IMR-90 (cell line): ENCODE results near the gene BRSK1. TPM values are rescaled to one million over a fixed set of nuclear protein-coding genes. Genes with fewer than 3 reads are reported as not detected.

Source experiments
- ATAC-seq: fragments of 200-7000 bp; cut with Tn5 transposase; 2 replicates; pipeline ENCODE4 v1.9.1; 2020; ENCODE audit warnings: low read depth, mild to moderate bottlenecking, moderate library complexity
- BruUV-seq: library from RNA; stranded (reverse); fragments of 400-500 nt; replicated peaks from 2 replicates; lab custom pipeline; 2021; lab: Mats Ljungman, UMichigan
- CTCF ChIA-PET: fragments of 300-600 bp; formaldehyde crosslinking; extraction: SDS; loops from one replicate; lab custom pipeline; 2021; ENCODE audit warnings: antibody characterized with exemption; lab: Yijun Ruan, JAX
- POLR2A ChIA-PET: fragments of 300-600 bp; sonication (Branson Sonifier 250); formaldehyde crosslinking; loops from one replicate; lab custom pipeline; 2022; ENCODE audit warnings: antibody characterized with exemption; ENCODE audit not compliant: unreplicated experiment; lab: Charles Lee
- DNase-seq: peaks from one replicate; pipeline ENCODE4 v3.0.0; 2013
- H2AFZ ChIP-seq: replicated peaks from 2 replicates; pipeline ENCODE3; 2013; ENCODE audit warnings: low read length, mild to moderate bottlenecking; ENCODE audit not compliant: poor library complexity
- H2AK5ac ChIP-seq: 2 replicates; pipeline ENCODE4 v1.6.1; 2013; ENCODE audit warnings: low read depth, low read length, inconsistent platforms
- H2AK9ac ChIP-seq: replicated peaks from 2 replicates; pipeline ENCODE3; 2013; ENCODE audit warnings: mild to moderate bottlenecking, low read depth, low read length, moderate library complexity; ENCODE audit not compliant: poor library complexity
- H2BK120ac ChIP-seq: 2 replicates; pipeline ENCODE4 v1.6.1; 2013; ENCODE audit warnings: low read depth, low read length, inconsistent platforms
- H2BK15ac ChIP-seq: 3 replicates; pipeline ENCODE4 v1.6.1; 2013; ENCODE audit warnings: low read depth, low read length, inconsistent platforms
- H2BK20ac ChIP-seq: 2 replicates; pipeline ENCODE4 v1.6.1; 2013; ENCODE audit warnings: low read depth, mild to moderate bottlenecking, inconsistent platforms, low read length, moderate library complexity
- H2BK5ac ChIP-seq: 2 replicates; pipeline ENCODE4 v1.6.1; 2013; ENCODE audit warnings: mild to moderate bottlenecking, low read depth, low read length, inconsistent platforms; ENCODE audit not compliant: poor library complexity, severe bottlenecking
- H3K14ac ChIP-seq: replicated peaks from 2 replicates; pipeline ENCODE4 v1.6.1; 2013; ENCODE audit warnings: low read depth, low read length, inconsistent platforms
- H3K18ac ChIP-seq: 2 replicates; pipeline ENCODE4 v1.6.1; 2013; ENCODE audit warnings: low read depth, low read length, control low read depth
- H3K23ac ChIP-seq: 2 replicates; pipeline ENCODE4 v1.6.1; 2013; ENCODE audit warnings: low read depth, low read length, inconsistent platforms
- H3K27ac ChIP-seq: 2 replicates; pipeline ENCODE4 v1.5.1; 2013; ENCODE audit warnings: mild to moderate bottlenecking, control low read depth, low read length; ENCODE audit not compliant: insufficient read depth
- H3K27me3 ChIP-seq: 2 replicates; pipeline ENCODE4 v1.6.1; 2013; ENCODE audit warnings: low read length; ENCODE audit not compliant: control insufficient read depth, insufficient read depth
- H3K36me3 ChIP-seq: 2 replicates; pipeline ENCODE4 v1.6.1; 2013; ENCODE audit warnings: low read length, mixed read lengths; ENCODE audit not compliant: control insufficient read depth, insufficient read depth
- H3K4ac ChIP-seq: 2 replicates; pipeline ENCODE4 v1.6.1; 2013; ENCODE audit warnings: low read depth, low read length, inconsistent platforms
- H3K4me1 ChIP-seq: 2 replicates; pipeline ENCODE4 v1.6.1; 2013; ENCODE audit warnings: low read length, mixed read lengths; ENCODE audit not compliant: control insufficient read depth, insufficient read depth
- H3K4me2 ChIP-seq: 2 replicates; pipeline ENCODE4 v1.6.1; 2013; ENCODE audit warnings: low read depth, mild to moderate bottlenecking, control low read depth, low read length, moderate library complexity
- H3K4me3 ChIP-seq: 2 replicates; pipeline ENCODE4 v1.5.1; 2013; ENCODE audit warnings: low read depth, mild to moderate bottlenecking, control low read depth, low read length, moderate library complexity; ENCODE audit not compliant: insufficient read depth
- H3K56ac ChIP-seq: 2 replicates; pipeline ENCODE4 v1.6.1; 2013; ENCODE audit warnings: low read length, inconsistent platforms; ENCODE audit not compliant: insufficient read depth; ENCODE audit errors: extremely low read depth
- H3K79me1 ChIP-seq, 2 experiments: 2 replicates each; pipeline ENCODE4 v1.6.1; 2013; ENCODE audit warnings: low read length in 2 of 2, inconsistent platforms in 1 of 2, low read depth in 1 of 2
- H3K9ac ChIP-seq: 2 replicates; pipeline ENCODE4 v1.6.1; 2013; ENCODE audit warnings: low read depth, low read length, control low read depth
- H3K9me1 ChIP-seq: 2 replicates; pipeline ENCODE4 v1.6.1; 2013; ENCODE audit warnings: low read length, inconsistent platforms; ENCODE audit not compliant: insufficient read depth
- H3K9me3 ChIP-seq: 2 replicates; pipeline ENCODE4 v1.6.1; 2013; ENCODE audit warnings: low read length; ENCODE audit not compliant: control insufficient read depth, insufficient read depth
- H4K20me1 ChIP-seq: 2 replicates; pipeline ENCODE4 v1.6.1; 2013; ENCODE audit warnings: low read length, inconsistent platforms; ENCODE audit not compliant: insufficient read depth
- H4K5ac ChIP-seq: 2 replicates; pipeline ENCODE4 v1.6.1; 2013; ENCODE audit warnings: mild to moderate bottlenecking, low read depth, low read length, control low read depth
- H4K8ac ChIP-seq, 2 experiments: 2 replicates each; pipeline ENCODE4 v1.6.1; 2013; ENCODE audit warnings: low read depth in 2 of 2, low read length in 2 of 2, control low read depth in 1 of 2, inconsistent platforms in 1 of 2
- H4K91ac ChIP-seq: 2 replicates; pipeline ENCODE4 v1.6.1; 2013; ENCODE audit warnings: low read depth, low read length, inconsistent platforms; ENCODE audit not compliant: insufficient read depth
- NFE2L2 ChIP-seq: fragments of 150-350 bp; IDR thresholded peaks from 2 replicates; pipeline ENCODE4 v1.6.1; 2016; ENCODE audit warnings: low read depth, mild to moderate bottlenecking, low read length
- WGBS, 2 experiments: methylation state at CpG; one replicate each; pipeline versions ENCODE4 v1.1.5 to v1.1.7; 2013; ENCODE audit warnings: missing lambda C conversion rate in 2 of 2; ENCODE audit not compliant: insufficient read length in 1 of 2; ENCODE audit errors: extremely low coverage in 2 of 2; 5-methylcytosine and 5-hydroxymethylcytosine counted together
- dilution Hi-C: fragments of 300-500 bp; cut with HindIII; formaldehyde crosslinking; loops from one replicate; pipeline ENCODE4 v1.14.3; 2018; ENCODE audit warnings: low sequenced_read_pairs; ENCODE audit not compliant: unreplicated experiment
- in situ Hi-C: fragments of 300-500 bp; cut with MboI; formaldehyde crosslinking; loops from 3 replicates; pipeline ENCODE4 v1.14.3; 2019; ENCODE audit warnings: low sequenced_read_pairs, inconsistent platforms, mixed read lengths
- intact Hi-C: fragments of 100-400 bp; cut with micrococcal nuclease; formaldehyde crosslinking; loops from 2 replicates; pipeline ENCODE4 v1.10.0; 2022
- polyA plus RNA-seq, 3 experiments: library from polyadenylated mRNA; depleted of rRNA; stranded (reverse); fragments of >200 nt; gene quantifications; 2 replicates each; pipeline ENCODE4 v1.2.3, GENCODE V29; 2012; ENCODE audit warnings: low replicate concordance in 1 of 3
- total RNA-seq: library from RNA; depleted of rRNA; stranded (reverse); fragments of >200 nt; gene quantifications from 2 replicates; pipeline ENCODE4 v1.2.3, GENCODE V29; 2012
- TF ChIP-seq, protein P1 (sequence below): conservative IDR thresholded peaks from 2 replicates; pipeline ENCODE4 v1.5.1; 2012; ENCODE audit warnings: mild to moderate bottlenecking, low read depth, low read length, improper control_type of control experiment

The BRSK1 gene
- total and polyA plus RNA-seq, 2 of the 4 experiments (the other 2 are of a cell fraction) = 2.5 to 22.3 TPM

DNA sequence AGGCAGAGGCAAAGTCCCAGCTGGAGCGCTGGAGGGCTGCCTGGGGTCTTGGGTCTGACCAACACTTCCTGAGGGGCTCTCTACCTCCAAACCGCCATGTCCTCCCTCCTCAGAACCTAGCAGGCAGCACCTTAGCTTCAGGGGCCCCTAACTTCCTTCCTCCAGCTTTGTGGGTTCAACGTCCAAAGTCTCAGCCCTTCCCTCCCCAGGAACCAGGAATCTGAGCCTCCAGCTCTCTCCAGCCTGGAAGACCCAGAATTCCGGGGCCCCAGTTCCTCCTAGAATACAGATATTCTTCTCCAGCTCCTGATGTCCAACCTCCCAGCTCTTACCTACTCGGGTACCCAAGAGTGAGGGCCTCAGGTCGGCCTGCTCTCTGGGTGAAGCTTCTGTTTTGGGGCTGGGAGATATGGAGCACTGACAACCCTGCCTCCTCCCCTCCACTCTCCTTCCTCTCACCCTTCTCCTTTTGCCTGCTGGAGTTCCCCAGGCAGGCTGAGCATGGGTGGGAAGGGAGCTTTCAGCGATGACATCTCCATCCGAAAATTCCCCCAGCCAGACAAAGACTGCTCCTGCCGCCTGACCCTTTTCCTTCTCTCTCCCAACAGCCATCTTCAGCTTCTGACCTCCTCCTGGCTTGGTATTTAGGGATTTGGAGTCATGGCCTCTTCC is 37.8 kb downstream of the BRSK1 start:
- dilution Hi-C loops = no loop called here
- ChIA-PET CTCF (no interaction called here), POLR2A (interaction anchor here (0.6 to 0.7 kb wide), 2 partner anchors 18 to 81 kb away, joined by 3 to 4 read pairs; no protein-coding TSS in a partner anchor)
- H3K56ac ChIP-seq = no peak overlapping the region
- DNase-seq (no peak), ATAC-seq (no peak)
- H3K4me2 ChIP-seq = no peak overlapping the region
- intact Hi-C loops = no loop called here
- H3K4ac ChIP-seq = no peak overlapping the region
- in situ Hi-C loops = no loop called here
- TF ChIP-seq, protein P1, sequence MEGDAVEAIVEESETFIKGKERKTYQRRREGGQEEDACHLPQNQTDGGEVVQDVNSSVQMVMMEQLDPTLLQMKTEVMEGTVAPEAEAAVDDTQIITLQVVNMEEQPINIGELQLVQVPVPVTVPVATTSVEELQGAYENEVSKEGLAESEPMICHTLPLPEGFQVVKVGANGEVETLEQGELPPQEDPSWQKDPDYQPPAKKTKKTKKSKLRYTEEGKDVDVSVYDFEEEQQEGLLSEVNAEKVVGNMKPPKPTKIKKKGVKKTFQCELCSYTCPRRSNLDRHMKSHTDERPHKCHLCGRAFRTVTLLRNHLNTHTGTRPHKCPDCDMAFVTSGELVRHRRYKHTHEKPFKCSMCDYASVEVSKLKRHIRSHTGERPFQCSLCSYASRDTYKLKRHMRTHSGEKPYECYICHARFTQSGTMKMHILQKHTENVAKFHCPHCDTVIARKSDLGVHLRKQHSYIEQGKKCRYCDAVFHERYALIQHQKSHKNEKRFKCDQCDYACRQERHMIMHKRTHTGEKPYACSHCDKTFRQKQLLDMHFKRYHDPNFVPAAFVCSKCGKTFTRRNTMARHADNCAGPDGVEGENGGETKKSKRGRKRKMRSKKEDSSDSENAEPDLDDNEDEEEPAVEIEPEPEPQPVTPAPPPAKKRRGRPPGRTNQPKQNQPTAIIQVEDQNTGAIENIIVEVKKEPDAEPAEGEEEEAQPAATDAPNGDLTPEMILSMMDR = no peak
- TF ChIP-seq NFE2L2 = no peak
- no peak overlapping the region for H3K27ac ChIP-seq
- no TSS peak for BruUV-seq
- H4K5ac ChIP-seq = no peak overlapping the region
- H3K79me1 ChIP-seq = no peaks in the 10 kb centered on the region
- H2AK5ac ChIP-seq = no peak overlapping the region
- no peak overlapping the region for H3K18ac ChIP-seq
- H2BK15ac ChIP-seq = no peak overlapping the region
- no peak overlapping the region for H3K4me3 ChIP-seq
- no peak overlapping the region for H3K23ac ChIP-seq
- H4K91ac ChIP-seq = no peak overlapping the region
- no peaks in the 10 kb centered on the region for H3K9me1 ChIP-seq
- no peak overlapping the region for H2AFZ ChIP-seq
- no peaks in the 10 kb centered on the region for H3K36me3 ChIP-seq
- no peak overlapping the region for H2AK9ac ChIP-seq
- no peaks in the 10 kb centered on the region for H4K20me1 ChIP-seq
- H3K9me3 ChIP-seq = no peaks in the 10 kb centered on the region
- no peak overlapping the region for H2BK120ac ChIP-seq
- H4K8ac ChIP-seq = no peak overlapping the region
- WGBS, 2 experiments = no CpG with 5 or more reads among the region's 9 CpGs
- no peaks in the 10 kb centered on the region; the same call in 1 of the 2 replicates for H3K4me1 ChIP-seq
- H3K14ac ChIP-seq = no peak overlapping the region
- H2BK5ac ChIP-seq = no peak overlapping the region
- no peak overlapping the region for H3K9ac ChIP-seq
- no peak overlapping the region for H2BK20ac ChIP-seq
- peaks cover 18% of the 10 kb centered on the region for H3K27me3 ChIP-seq
